HEK293 (cell line): ENCODE data around the gene AKT3.

Source experiments
- MYNN ChIP-seq: fragments of 450-650 bp; formaldehyde crosslinking; IDR thresholded peaks from 2 replicates; pipeline ENCODE4 v1.5.1; 2016; ENCODE audit warnings: missing biosample characterization, missing genetic modification characterization, borderline replicate concordance
- MZF1 ChIP-seq: fragments of 450-650 bp; formaldehyde crosslinking; IDR thresholded peaks from 2 replicates; pipeline ENCODE4 v1.5.1; 2017; ENCODE audit warnings: missing biosample characterization, missing genetic modification characterization, borderline replicate concordance
- SP2 ChIP-seq: fragments of 450-650 bp; formaldehyde crosslinking; IDR thresholded peaks from 2 replicates; pipeline ENCODE4 v1.5.1; 2016; ENCODE audit warnings: missing biosample characterization, missing genetic modification characterization
- YY1 ChIP-seq: fragments of 450-650 bp; formaldehyde crosslinking; IDR thresholded peaks from 2 replicates; pipeline ENCODE4 v1.5.1; 2018; ENCODE audit warnings: missing biosample characterization, missing genetic modification characterization
- ZFP3 ChIP-seq: fragments of 450-650 bp; formaldehyde crosslinking; IDR thresholded peaks from 2 replicates; pipeline ENCODE4 v1.5.1; 2016; ENCODE audit warnings: low read depth, missing biosample characterization, missing genetic modification characterization
- ZFP37 ChIP-seq: fragments of 450-650 bp; formaldehyde crosslinking; IDR thresholded peaks from 2 replicates; pipeline ENCODE4 v1.5.1; 2016; ENCODE audit warnings: missing biosample characterization, missing genetic modification characterization
- ZNF302 ChIP-seq: fragments of 450-650 bp; formaldehyde crosslinking; IDR thresholded peaks from 2 replicates; pipeline ENCODE4 v1.5.1; 2016; ENCODE audit warnings: missing biosample characterization, missing genetic modification characterization, low read depth
- ZNF350 ChIP-seq: fragments of 450-650 bp; formaldehyde crosslinking; IDR thresholded peaks from 2 replicates; pipeline ENCODE4 v1.5.0; 2017; ENCODE audit warnings: missing biosample characterization, mild to moderate bottlenecking, missing genetic modification characterization
- ZNF510 ChIP-seq: fragments of 450-650 bp; formaldehyde crosslinking; IDR thresholded peaks from 2 replicates; pipeline ENCODE4 v1.5.1; 2018; ENCODE audit warnings: mild to moderate bottlenecking, missing genetic modification characterization, missing biosample characterization; ENCODE audit not compliant: insufficient replicate concordance
- ZNF654 ChIP-seq: fragments of 450-650 bp; formaldehyde crosslinking; IDR thresholded peaks from 2 replicates; pipeline ENCODE4 v1.5.1; 2016; ENCODE audit warnings: low read depth, missing biosample characterization, missing genetic modification characterization
- TF ChIP-seq, protein P1 (sequence below): fragments of 450-650 bp; formaldehyde crosslinking; IDR thresholded peaks from 2 replicates; pipeline ENCODE4 v1.5.1; 2016; ENCODE audit warnings: missing biosample characterization, missing genetic modification characterization
- TF ChIP-seq, protein P2 (sequence below): fragments of 450-650 bp; formaldehyde crosslinking; IDR thresholded peaks from 2 replicates; pipeline ENCODE4 v1.5.1; 2016; ENCODE audit warnings: missing biosample characterization, missing genetic modification characterization
- TF ChIP-seq, protein P3 (sequence below): fragments of 450-650 bp; formaldehyde crosslinking; IDR thresholded peaks from 2 replicates; pipeline ENCODE4 v1.5.1; 2016; ENCODE audit warnings: missing biosample characterization, missing genetic modification characterization
- TF ChIP-seq, protein P4 (sequence below): fragments of 450-650 bp; formaldehyde crosslinking; conservative IDR thresholded peaks from 2 replicates; pipeline ENCODE4 v1.5.1; 2016; ENCODE audit warnings: low read depth, missing biosample characterization, missing genetic modification characterization

DNA sequence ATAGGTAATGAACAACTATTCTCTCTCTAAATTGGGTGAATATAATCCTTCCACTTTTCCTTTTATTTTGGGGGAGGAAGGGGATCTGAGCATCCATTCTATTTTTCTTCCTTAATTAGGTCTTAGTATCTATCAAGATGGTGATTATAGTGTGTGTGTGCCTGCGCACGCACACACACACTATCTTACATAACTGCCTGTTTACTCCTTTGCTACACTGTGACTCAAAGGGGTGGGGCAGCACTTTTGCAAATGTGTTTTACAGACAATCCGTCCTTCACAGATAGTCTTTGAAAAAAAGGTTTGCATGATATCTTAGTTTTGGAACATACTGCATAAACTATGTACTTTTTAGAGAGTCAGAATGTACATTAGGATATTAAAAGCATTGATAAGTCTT is 402.7 kb downstream of the AKT3 start:
- TF ChIP-seq ZNF510 (tag by site-specific recombination) (no peak), ZFP37 (tag by site-specific recombination) (no peak), ZNF350 (tag by site-specific recombination) (no peak), ZNF654 (no peak), SP2 (tag by site-specific recombination) (no peak), MYNN (tag by site-specific recombination) (no peak), ZFP3 (no peak), MZF1 (tag by site-specific recombination) (no peak), ZNF302 (tag by site-specific recombination) (no peak), YY1 (no peak)
- TF ChIP-seq, protein P1, sequence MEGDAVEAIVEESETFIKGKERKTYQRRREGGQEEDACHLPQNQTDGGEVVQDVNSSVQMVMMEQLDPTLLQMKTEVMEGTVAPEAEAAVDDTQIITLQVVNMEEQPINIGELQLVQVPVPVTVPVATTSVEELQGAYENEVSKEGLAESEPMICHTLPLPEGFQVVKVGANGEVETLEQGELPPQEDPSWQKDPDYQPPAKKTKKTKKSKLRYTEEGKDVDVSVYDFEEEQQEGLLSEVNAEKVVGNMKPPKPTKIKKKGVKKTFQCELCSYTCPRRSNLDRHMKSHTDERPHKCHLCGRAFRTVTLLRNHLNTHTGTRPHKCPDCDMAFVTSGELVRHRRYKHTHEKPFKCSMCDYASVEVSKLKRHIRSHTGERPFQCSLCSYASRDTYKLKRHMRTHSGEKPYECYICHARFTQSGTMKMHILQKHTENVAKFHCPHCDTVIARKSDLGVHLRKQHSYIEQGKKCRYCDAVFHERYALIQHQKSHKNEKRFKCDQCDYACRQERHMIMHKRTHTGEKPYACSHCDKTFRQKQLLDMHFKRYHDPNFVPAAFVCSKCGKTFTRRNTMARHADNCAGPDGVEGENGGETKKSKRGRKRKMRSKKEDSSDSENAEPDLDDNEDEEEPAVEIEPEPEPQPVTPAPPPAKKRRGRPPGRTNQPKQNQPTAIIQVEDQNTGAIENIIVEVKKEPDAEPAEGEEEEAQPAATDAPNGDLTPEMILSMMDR = no peak
- TF ChIP-seq, protein P2, sequence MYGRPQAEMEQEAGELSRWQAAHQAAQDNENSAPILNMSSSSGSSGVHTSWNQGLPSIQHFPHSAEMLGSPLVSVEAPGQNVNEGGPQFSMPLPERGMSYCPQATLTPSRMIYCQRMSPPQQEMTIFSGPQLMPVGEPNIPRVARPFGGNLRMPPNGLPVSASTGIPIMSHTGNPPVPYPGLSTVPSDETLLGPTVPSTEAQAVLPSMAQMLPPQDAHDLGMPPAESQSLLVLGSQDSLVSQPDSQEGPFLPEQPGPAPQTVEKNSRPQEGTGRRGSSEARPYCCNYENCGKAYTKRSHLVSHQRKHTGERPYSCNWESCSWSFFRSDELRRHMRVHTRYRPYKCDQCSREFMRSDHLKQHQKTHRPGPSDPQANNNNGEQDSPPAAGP (tag by site-specific recombination) = no peak
- TF ChIP-seq, protein P3, sequence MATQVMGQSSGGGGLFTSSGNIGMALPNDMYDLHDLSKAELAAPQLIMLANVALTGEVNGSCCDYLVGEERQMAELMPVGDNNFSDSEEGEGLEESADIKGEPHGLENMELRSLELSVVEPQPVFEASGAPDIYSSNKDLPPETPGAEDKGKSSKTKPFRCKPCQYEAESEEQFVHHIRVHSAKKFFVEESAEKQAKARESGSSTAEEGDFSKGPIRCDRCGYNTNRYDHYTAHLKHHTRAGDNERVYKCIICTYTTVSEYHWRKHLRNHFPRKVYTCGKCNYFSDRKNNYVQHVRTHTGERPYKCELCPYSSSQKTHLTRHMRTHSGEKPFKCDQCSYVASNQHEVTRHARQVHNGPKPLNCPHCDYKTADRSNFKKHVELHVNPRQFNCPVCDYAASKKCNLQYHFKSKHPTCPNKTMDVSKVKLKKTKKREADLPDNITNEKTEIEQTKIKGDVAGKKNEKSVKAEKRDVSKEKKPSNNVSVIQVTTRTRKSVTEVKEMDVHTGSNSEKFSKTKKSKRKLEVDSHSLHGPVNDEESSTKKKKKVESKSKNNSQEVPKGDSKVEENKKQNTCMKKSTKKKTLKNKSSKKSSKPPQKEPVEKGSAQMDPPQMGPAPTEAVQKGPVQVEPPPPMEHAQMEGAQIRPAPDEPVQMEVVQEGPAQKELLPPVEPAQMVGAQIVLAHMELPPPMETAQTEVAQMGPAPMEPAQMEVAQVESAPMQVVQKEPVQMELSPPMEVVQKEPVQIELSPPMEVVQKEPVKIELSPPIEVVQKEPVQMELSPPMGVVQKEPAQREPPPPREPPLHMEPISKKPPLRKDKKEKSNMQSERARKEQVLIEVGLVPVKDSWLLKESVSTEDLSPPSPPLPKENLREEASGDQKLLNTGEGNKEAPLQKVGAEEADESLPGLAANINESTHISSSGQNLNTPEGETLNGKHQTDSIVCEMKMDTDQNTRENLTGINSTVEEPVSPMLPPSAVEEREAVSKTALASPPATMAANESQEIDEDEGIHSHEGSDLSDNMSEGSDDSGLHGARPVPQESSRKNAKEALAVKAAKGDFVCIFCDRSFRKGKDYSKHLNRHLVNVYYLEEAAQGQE (tag by site-specific recombination) = no peak
- TF ChIP-seq, protein P4, sequence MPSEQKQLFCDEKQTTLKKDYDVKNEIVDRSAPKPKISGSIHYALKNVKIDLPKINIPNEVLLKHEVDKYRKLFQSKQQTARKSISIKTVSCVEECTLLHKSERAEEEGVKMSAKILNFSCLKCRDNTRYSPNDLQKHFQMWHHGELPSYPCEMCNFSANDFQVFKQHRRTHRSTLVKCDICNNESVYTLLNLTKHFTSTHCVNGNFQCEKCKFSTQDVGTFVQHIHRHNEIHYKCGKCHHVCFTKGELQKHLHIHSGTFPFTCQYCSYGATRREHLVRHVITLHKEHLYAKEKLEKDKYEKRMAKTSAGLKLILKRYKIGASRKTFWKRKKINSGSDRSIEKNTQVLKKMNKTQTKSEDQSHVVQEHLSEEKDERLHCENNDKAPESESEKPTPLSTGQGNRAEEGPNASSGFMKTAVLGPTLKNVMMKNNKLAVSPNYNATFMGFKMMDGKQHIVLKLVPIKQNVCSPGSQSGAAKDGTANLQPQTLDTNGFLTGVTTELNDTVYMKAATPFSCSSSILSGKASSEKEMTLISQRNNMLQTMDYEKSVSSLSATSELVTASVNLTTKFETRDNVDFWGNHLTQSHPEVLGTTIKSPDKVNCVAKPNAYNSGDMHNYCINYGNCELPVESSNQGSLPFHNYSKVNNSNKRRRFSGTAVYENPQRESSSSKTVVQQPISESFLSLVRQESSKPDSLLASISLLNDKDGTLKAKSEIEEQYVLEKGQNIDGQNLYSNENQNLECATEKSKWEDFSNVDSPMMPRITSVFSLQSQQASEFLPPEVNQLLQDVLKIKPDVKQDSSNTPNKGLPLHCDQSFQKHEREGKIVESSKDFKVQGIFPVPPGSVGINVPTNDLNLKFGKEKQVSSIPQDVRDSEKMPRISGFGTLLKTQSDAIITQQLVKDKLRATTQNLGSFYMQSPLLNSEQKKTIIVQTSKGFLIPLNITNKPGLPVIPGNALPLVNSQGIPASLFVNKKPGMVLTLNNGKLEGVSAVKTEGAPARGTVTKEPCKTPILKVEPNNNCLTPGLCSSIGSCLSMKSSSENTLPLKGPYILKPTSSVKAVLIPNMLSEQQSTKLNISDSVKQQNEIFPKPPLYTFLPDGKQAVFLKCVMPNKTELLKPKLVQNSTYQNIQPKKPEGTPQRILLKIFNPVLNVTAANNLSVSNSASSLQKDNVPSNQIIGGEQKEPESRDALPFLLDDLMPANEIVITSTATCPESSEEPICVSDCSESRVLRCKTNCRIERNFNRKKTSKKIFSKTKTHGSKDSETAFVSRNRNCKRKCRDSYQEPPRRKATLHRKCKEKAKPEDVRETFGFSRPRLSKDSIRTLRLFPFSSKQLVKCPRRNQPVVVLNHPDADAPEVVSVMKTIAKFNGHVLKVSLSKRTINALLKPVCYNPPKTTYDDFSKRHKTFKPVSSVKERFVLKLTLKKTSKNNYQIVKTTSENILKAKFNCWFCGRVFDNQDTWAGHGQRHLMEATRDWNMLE (tag by site-specific recombination) = no peak
